Hindlimb muscle (tissue), 1 donor: ENCODE measurements around the gene R3HDM2. TPM values are rescaled to one million over a fixed set of nuclear protein-coding genes. Genes with fewer than 3 reads are reported as not detected.
"Not testable (repeated sequence)": the region's sequence is repeated elsewhere in the genome, so short reads cannot be mapped to it uniquely, and the experiment has no call there.

Source experiments
- DNase-seq: peaks from one replicate; pipeline ENCODE4 v3.0.0-alpha.2; 2013
- polyA plus RNA-seq: library from polyadenylated mRNA; unstranded; fragments of 120-200 nt; gene quantifications from one replicate; pipeline ENCODE4 v1.2.1, GENCODE V29; 2013; ENCODE audit not compliant: insufficient read length

The R3HDM2 gene
- polyA plus RNA-seq, 1 donor, result 49.4 TPM

GRCh38 chr12:57452181-57452936, 21.5 kb upstream of the R3HDM2 start:
- DNase-seq, result no peak

GRCh38 chr12:57451233-57451778, 20.5 kb upstream of the R3HDM2 start:
- DNase-seq, result no peak

GRCh38 chr12:57450057-57450456, 19.2 kb upstream of the R3HDM2 start:
- DNase-seq, result no peak

GRCh38 chr12:57449375-57449774, 18.5 kb upstream of the R3HDM2 start:
- no peak for DNase-seq

GRCh38 chr12:57448669-57449068, 17.8 kb upstream of the R3HDM2 start:
- DNase-seq, result no peak

- no peak for DNase-seq
Observed at GRCh38 chr12:57446292-57446960, 15.6 kb upstream of the R3HDM2 start.

- DNase-seq, result no peak
Observed at GRCh38 chr12:57444744-57445143, 13.9 kb upstream of the R3HDM2 start.

- not testable (repeated sequence) for DNase-seq
Observed at GRCh38 chr12:57444337-57444736, 13.5 kb upstream of the R3HDM2 start.

GRCh38 chr12:57441846-57442427, 11.1 kb upstream of the R3HDM2 start:
- no peak for DNase-seq

GRCh38 chr12:57441393-57441792, 10.6 kb upstream of the R3HDM2 start:
- DNase-seq, result not testable (repeated sequence)

- no peak for DNase-seq
Observed at GRCh38 chr12:57439762-57440266, 9.0 kb upstream of the R3HDM2 start.

GRCh38 chr12:57438400-57438799, 7.6 kb upstream of the R3HDM2 start:
- no peak for DNase-seq

GRCh38 chr12:57435293-57435692, 4.5 kb upstream of the R3HDM2 start:
- DNase-seq, result no peak

GRCh38 chr12:57434517-57435223, 3.8 kb upstream of the R3HDM2 start, which contains the start of gene INHBC:
INHBC (plus strand) TSS chr12:57434784; CDS start chr12:57434887, 103 bp downstream.
- DNase-seq, result no peak

GRCh38 chr12:57433370-57433769, 2.5 kb upstream of the R3HDM2 start:
- DNase-seq, result no peak

GRCh38 chr12:57431654-57432188, 878 bp upstream of the R3HDM2 start:
- no peak for DNase-seq

GRCh38 chr12:57430112-57430930, 522 bp downstream of the R3HDM2 start:
- DNase-seq, result no peak

- no peak for DNase-seq
Observed at GRCh38 chr12:57429473-57430111, 1.3 kb downstream of the R3HDM2 start.

GRCh38 chr12:57428965-57429364, 1.9 kb downstream of the R3HDM2 start:
- no peak for DNase-seq

- not testable (repeated sequence) for DNase-seq
Observed at GRCh38 chr12:57426948-57427347, 3.9 kb downstream of the R3HDM2 start.

GRCh38 chr12:57420482-57420881, 10.4 kb downstream of the R3HDM2 start:
- no peak for DNase-seq
